Muscle layer of colon (tissue), 2 donors: ENCODE data around the gene EAF2.

Experiments used
- H3K27ac ChIP-seq: one replicate; pipeline ENCODE4 v1.7.0; 2013; ENCODE audit warnings: low read depth, mild to moderate bottlenecking, low read length, moderate library complexity
- H3K27me3 ChIP-seq, 2 donors: one replicate each; pipeline ENCODE4 v1.7.0; 2013; ENCODE audit warnings: low read length in 2 of 2, mild to moderate bottlenecking in 2 of 2; ENCODE audit not compliant: insufficient read depth in 2 of 2, control insufficient read depth in 1 of 2
- H3K36me3 ChIP-seq: one replicate; pipeline ENCODE4 v1.7.0; 2013; ENCODE audit warnings: mild to moderate bottlenecking, low read length; ENCODE audit not compliant: insufficient read depth
- H3K4me1 ChIP-seq: one replicate; pipeline ENCODE4 v1.7.0; 2013; ENCODE audit warnings: mild to moderate bottlenecking, low read length; ENCODE audit not compliant: insufficient read depth
- H3K4me3 ChIP-seq, 2 donors: one replicate each; pipeline ENCODE4 v1.7.0; 2013; ENCODE audit warnings: low read length in 2 of 2, low read depth in 1 of 2, mild to moderate bottlenecking in 1 of 2, moderate library complexity in 1 of 2
- H3K9ac ChIP-seq: one replicate; pipeline ENCODE4 v1.7.0; 2013; ENCODE audit warnings: low read length
- H3K9me3 ChIP-seq: one replicate; pipeline ENCODE4 v1.7.0; 2013; ENCODE audit warnings: mild to moderate bottlenecking, low read length
- donor health status: abdominal sarcoma.
- donor health status: Adenocarcinoma of cecum.

EAF2 gene

DNA sequence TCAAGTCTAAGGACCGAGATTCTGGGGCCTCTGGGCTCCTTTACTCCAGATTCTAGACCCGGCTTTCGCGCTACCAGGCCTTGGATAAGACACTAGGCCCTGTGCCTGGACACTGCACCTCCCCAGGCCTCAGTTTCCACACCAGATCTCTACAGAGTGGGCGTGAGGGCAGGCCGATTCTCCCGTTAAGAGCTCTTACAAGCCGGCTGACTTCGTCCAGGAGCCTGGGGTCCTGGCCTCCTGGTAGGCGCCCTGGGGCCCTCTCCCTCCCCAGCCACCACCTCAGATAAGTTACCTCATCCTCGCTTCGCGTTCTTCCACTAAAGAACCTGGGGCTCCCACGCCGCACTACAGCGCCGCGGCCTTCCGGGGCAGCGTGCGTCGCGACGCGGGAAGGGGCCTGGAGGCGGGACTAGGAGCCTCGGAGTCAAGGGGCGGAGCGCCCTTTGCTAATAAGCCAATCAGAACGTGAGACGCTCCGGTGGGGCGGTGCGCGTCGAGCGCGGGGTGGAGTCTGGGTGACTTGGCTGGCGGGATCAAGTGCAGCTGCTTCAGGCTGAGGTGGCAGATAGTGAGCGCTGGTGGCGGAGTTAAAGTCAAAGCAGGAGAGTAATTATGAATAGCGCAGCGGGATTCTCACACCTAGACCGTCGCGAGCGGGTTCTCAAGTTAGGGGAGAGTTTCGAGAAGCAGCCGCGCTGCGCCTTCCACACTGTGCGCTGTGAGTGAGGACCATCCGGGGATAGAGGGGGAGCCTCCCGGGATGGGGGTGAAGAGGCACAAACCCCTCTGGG lies at the start of gene EAF2, which contains the start of gene IQCB1:
Gene EAF2, plus strand, starts transcription at position 539 of the 794 bp plus-strand sequence. Its CDS starts 77 bp downstream, at position 616.
Gene IQCB1, minus strand, starts transcription at position 390 of the 794 bp plus-strand sequence. CDS start 6,100 bp downstream, outside the sequence.
- Histone ChIP-seq H3K4me3 (peak within 1 kb of the TSS; percentile 72 to 94), H3K9me3 (no peaks in the 10 kb centered on the region), H3K9ac (peak within 1 kb of the TSS; percentile 94), H3K36me3 (no peaks in the 10 kb centered on the region), H3K27ac (peak within 1 kb of the TSS; percentile 68), H3K4me1 (peaks cover 11% of the 10 kb centered on the region), H3K27me3 (no peaks in the 10 kb centered on the region)

DNA sequence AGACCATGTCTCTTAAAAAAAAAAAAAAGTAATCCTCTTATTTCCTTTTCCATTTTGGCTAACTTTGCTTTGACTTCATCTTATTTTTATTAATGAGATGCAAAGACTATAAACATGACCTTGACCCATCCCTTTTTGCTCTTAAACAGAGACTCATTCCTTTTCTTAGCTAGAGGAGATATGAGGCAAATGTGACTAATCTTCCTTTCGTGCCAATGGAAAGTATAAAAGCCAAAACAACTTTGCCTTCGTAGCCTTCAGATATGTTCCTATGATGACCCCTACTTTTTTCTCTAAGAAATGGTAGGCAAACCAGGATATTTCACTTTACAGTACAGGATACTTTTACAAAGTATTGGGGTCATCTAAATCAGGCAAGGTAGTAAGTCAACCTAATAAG lies 48.5 kb upstream of the EAF2 start:
- Histone ChIP-seq H3K9ac (no peak overlapping the region), H3K27me3 (no peaks in the 10 kb centered on the region), H3K4me3 (no peak overlapping the region), H3K27ac (no peak overlapping the region), H3K9me3 (no peaks in the 10 kb centered on the region), H3K36me3 (peaks cover 16% of the 10 kb centered on the region), H3K4me1 (no peaks in the 10 kb centered on the region)

DNA sequence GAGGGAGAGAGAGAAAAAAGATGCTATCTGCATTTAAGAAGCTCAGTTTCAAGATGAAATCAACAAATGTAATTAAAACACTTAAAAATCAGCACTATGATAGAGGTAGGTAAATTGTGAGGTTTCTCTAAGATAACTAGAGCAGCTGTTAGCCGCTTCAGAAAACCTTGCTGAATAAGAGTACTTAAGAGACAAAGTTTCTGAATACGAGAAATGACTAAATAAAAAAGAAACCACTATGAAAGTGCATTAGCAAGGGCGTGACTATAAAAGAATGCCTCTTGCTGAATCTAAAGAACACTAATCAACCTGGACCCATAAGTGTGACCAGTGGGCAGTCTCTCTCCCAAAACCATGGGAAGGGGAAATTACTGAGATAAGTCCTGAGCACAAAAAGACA lies 41.9 kb upstream of the EAF2 start:
- Histone ChIP-seq H3K4me3 (no peak overlapping the region), H3K36me3 (peaks cover 12% of the 10 kb centered on the region), H3K9me3 (no peaks in the 10 kb centered on the region), H3K4me1 (no peaks in the 10 kb centered on the region), H3K27ac (no peak overlapping the region), H3K27me3 (no peaks in the 10 kb centered on the region), H3K9ac (no peak overlapping the region)

- Histone ChIP-seq H3K9ac (no peak overlapping the region), H3K36me3 (peaks cover 4% of the 10 kb centered on the region), H3K4me3 (no peak overlapping the region), H3K4me1 (no peaks in the 10 kb centered on the region), H3K27me3 (no peaks in the 10 kb centered on the region), H3K9me3 (no peaks in the 10 kb centered on the region), H3K27ac (no peak overlapping the region)
Measured at GRCh38 chr3:121794264-121794983, 40.6 kb upstream of the EAF2 start.

GRCh38 chr3:121796970-121797369 lies 38.0 kb upstream of the EAF2 start:
- Histone ChIP-seq H3K9ac (no peak overlapping the region), H3K4me1 (no peaks in the 10 kb centered on the region), H3K4me3 (no peak overlapping the region), H3K27me3 (no peaks in the 10 kb centered on the region), H3K36me3 (no peaks in the 10 kb centered on the region), H3K9me3 (no peaks in the 10 kb centered on the region), H3K27ac (no peak overlapping the region)

DNA sequence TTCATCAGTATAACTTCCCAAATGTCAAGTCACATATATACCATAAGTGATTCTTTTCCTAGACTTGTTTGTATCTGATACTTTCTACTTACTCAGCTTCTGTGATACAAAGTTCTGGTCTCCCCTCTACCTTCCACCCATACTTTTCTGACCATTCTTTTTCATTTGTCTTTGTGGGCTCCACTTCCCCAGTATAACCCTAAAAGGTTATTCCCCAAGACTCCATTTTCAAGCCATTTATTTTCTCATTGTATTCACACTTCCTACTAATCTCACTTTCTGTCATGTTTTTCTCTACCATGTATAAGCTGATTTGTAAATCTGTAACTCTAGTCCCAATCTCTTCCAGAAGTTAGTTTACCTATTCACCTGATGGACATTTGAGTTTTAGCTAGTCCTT lies 34.1 kb upstream of the EAF2 start:
- H3K27me3 ChIP-seq: no peaks in the 10 kb centered on the region
- H3K9me3 ChIP-seq: no peaks in the 10 kb centered on the region
- H3K4me3 ChIP-seq: no peak overlapping the region
- no peak overlapping the region for H3K27ac ChIP-seq
- no peak overlapping the region for H3K9ac ChIP-seq
- peaks cover 7% of the 10 kb centered on the region for H3K36me3 ChIP-seq
- no peaks in the 10 kb centered on the region for H3K4me1 ChIP-seq

- Histone ChIP-seq H3K4me1 (no peaks in the 10 kb centered on the region), H3K4me3 (no peak overlapping the region), H3K27me3 (no peaks in the 10 kb centered on the region), H3K36me3 (peaks cover 11% of the 10 kb centered on the region), H3K27ac (no peak overlapping the region), H3K9ac (no peak overlapping the region), H3K9me3 (no peaks in the 10 kb centered on the region)
Measured at GRCh38 chr3:121803771-121804320, 31.2 kb upstream of the EAF2 start.

DNA sequence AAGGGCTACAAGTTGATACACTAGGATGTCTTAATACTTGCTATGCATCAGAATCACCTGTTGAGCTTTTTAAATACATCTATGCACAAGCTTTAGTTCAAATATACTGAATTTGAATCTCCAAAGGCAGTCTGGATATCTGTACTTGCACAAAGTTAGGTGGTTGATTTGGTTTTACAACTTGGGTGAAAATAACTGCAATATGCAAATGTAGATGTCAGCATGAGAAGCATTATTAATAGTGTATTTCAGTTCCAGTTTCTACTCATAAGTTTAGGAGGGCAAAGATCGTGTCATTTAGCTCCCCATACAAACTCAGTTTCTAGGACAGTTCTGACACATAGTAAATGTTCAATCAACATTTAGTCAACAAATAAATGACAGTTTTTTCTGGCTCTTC lies 25.8 kb upstream of the EAF2 start:
- Histone ChIP-seq H3K9ac (no peak overlapping the region), H3K36me3 (peaks cover 11% of the 10 kb centered on the region), H3K27ac (no peak overlapping the region), H3K4me3 (no peak overlapping the region), H3K9me3 (no peaks in the 10 kb centered on the region), H3K27me3 (no peaks in the 10 kb centered on the region), H3K4me1 (no peaks in the 10 kb centered on the region)

GRCh38 chr3:121817753-121818152 lies 17.3 kb upstream of the EAF2 start:
- Histone ChIP-seq H3K27me3 (no peaks in the 10 kb centered on the region), H3K27ac (no peak overlapping the region), H3K36me3 (peaks cover 15% of the 10 kb centered on the region), H3K9ac (no peak overlapping the region), H3K4me1 (no peaks in the 10 kb centered on the region), H3K9me3 (no peaks in the 10 kb centered on the region), H3K4me3 (no peak overlapping the region)

- no peak overlapping the region for H3K27ac ChIP-seq
- H3K36me3 ChIP-seq: peaks cover 15% of the 10 kb centered on the region
- no peaks in the 10 kb centered on the region for H3K9me3 ChIP-seq
- no peaks in the 10 kb centered on the region for H3K27me3 ChIP-seq
- no peaks in the 10 kb centered on the region for H3K4me1 ChIP-seq
- H3K4me3 ChIP-seq: no peak overlapping the region
- H3K9ac ChIP-seq: no peak overlapping the region
Measured at GRCh38 chr3:121818578-121818977, 16.4 kb upstream of the EAF2 start.

- H3K27ac ChIP-seq: no peak overlapping the region
- H3K4me1 ChIP-seq: no peaks in the 10 kb centered on the region
- H3K9ac ChIP-seq: no peak overlapping the region
- no peaks in the 10 kb centered on the region for H3K27me3 ChIP-seq
- no peaks in the 10 kb centered on the region for H3K9me3 ChIP-seq
- H3K36me3 ChIP-seq: peaks cover 19% of the 10 kb centered on the region
- H3K4me3 ChIP-seq: no peak overlapping the region
Measured at GRCh38 chr3:121819236-121819635, 15.8 kb upstream of the EAF2 start.
